ENCODE data around the gene GPD1L.

- no peak for TF ChIP-seq EP300 (conservative IDR thresholded peaks at IDR 0.05; ENCODE audit: poor library complexity, severe bottlenecking)
- TF ChIP-seq, protein P1, sequence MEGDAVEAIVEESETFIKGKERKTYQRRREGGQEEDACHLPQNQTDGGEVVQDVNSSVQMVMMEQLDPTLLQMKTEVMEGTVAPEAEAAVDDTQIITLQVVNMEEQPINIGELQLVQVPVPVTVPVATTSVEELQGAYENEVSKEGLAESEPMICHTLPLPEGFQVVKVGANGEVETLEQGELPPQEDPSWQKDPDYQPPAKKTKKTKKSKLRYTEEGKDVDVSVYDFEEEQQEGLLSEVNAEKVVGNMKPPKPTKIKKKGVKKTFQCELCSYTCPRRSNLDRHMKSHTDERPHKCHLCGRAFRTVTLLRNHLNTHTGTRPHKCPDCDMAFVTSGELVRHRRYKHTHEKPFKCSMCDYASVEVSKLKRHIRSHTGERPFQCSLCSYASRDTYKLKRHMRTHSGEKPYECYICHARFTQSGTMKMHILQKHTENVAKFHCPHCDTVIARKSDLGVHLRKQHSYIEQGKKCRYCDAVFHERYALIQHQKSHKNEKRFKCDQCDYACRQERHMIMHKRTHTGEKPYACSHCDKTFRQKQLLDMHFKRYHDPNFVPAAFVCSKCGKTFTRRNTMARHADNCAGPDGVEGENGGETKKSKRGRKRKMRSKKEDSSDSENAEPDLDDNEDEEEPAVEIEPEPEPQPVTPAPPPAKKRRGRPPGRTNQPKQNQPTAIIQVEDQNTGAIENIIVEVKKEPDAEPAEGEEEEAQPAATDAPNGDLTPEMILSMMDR (IDR thresholded peaks at IDR 0.05; ENCODE audit: poor library complexity, severe bottlenecking) = peak; percentile 46
- no peak for TF ChIP-seq REST (IDR thresholded peaks at IDR 0.05; ENCODE audit: borderline replicate concordance)
- TF ChIP-seq TAF1 (IDR thresholded peaks at IDR 0.05; ENCODE audit: low read depth) = no peak
Measured at GRCh38 chr3:32175607-32176197, 69.3 kb downstream of the GPD1L start.
